GM19328 (cell line): ENCODE data around the gene MX2.
A peak's percentile ranks its signal among the peaks of the same experiment; 100 is the strongest.

Experiments
- ATAC-seq: cut with Tn5 transposase; IDR thresholded peaks from one replicate; pipeline ENCODE4 v1.9.1; 2021; ENCODE audit warnings: mild to moderate bottlenecking, moderate library complexity; ENCODE audit not compliant: unreplicated experiment

The MX2 gene

DNA sequence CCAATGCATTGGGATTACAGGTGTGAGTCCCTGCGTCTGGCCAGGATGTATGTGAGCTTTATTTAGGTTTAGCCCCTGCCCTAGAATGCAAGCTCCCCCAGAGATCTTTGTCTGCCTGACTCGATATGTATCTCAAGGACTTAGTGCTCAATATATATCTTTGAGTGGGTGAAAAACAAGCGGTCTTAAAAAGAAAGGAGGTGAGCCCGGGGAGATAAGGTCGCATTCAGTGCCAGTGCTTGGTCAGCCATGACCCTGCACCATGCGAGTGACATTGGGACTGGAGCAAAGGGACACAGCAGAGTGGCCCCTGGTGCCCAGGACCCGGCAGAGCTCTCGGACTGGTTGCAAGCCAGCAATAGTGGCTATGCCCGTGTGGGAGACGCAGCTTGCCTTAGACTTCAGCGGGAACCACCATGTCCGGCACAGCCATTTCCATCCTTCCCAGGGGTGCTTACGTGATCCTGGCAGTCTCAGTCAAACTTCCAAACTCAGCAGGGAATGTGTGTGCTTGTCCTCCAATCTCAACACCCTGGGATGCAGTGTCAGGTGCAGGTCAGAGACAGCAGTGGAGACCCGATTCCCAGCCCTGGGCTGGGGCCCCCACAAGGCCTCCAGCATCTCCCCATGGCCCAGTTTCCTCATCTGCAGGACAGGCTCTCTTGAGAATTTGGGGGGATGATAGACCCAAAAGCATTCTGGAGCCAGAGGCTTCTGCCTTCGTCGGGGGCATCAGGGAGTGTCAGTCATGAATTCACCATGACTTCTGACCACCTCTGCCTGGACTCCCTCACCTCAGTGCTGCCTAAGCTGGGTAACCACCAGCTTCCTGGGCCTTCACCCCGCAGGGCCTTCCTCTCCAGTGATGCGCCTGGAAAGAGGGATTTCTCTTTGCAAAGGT, 1.8 kb downstream of the MX2 start:
- no peak for ATAC-seq

DNA sequence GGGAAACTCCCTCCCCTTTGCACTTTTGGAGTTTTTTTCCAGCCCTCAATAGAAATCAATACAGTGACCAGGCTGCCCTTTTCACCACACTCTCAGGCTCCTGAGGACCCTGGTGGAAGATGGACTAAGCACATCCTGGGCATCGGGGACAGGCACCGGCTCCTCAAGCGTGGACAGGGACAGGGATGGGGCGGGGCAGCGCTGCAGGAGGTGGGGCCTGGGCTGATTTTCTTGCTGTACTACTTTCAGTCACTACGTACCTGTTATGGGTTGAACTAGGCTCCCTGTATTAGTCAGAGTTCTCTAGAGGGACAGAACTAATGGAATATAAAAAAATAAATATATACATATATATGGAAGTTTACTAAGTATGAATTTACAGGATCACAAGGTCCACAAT, 2.5 kb downstream of the MX2 start:
- ATAC-seq, result no peak

DNA sequence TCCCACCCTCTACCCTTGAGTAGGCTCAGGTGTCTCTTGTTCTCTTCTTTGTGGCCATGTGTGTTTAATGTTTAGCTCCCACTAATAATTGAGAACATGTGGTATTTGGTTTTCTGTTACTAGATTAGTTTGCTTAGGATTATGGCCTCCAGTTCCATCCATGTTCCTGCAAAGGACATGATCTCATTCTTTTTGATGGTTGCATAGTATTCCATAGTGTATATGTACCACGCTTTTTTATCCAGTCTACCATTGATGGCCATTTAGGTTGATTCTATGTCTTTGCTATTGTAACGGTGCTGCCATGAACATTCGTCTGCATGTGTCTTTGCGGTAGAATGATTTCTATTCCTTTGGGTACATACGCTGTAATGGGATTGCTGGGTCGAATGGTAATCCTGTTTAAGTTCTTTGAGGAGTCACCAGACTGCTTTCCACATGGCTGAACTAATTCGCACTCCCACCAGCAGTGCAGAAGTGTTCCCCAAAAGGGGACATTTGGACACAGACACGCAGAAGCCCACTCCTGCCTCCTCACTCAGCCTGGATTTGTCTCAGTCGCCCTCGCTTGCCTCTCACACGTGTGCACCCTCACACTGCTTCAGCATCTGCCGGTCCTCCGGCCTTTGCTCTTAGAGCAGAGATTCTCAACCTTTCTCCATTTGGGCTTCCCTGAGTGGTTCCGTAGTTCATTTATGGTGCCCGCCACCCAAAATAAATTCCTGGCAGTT, 3.7 kb downstream of the MX2 start:
- no peak for ATAC-seq

DNA sequence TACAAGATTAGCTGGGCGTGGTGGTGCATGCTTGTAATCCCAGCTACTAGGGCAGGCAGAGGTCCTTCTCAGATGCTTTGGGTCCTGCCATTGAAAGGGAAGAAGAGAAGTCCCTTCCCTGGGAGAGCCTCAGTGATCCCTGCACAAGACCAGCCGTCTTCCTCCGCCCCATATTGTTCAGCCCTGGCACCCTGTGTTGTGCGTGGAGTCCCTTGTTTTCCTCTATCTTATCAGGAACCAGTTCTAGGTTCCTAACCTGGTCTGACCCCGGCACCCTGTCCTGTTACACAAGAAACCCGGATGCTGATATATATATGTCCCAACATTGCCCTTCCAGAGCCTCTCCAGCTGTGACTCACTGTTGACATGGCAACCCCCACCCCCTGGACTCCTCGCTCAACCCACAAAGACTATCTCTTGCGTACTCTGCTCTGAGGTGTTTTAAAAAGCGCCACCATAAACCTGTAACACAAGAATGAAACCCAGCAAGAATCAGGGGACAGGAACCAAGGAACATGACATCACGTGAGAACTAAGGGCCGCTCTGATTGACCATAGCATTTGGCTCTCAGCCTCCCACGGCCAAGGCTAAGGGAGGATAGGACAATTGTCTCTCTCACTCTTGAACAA, 4.8 kb downstream of the MX2 start:
- ATAC-seq, result no peak

DNA sequence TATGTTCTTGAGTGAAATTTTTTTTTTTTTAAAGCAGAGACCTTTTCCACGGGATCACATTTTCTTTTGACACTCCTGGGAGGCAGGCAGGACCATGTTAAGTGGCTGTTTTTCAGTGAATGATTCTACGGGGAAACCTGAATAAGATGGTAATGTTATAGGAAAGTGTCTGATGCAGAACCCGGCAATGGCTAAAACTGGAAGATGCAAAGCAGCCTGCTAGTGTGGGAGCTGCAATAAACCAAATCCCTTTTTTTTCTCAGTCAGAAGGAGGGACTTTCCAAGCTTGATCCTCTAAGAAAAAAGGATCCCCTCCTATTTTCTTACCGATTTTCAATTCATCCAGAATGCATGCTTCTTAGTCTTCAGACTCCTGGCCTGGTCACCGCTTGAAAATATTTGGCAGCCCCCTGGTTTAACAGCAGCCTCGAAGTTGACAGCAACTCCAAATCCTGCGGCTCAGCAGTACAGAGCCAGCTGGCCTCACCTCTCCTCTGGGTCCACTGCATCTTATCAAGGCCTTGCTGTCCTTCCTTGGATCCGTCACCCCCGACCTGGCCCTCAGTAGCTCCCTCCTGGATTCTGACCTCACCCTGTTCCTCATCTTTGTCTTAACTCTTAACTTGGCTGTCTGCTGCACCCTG, 5.6 kb downstream of the MX2 start:
- peak; percentile 17 for ATAC-seq

DNA sequence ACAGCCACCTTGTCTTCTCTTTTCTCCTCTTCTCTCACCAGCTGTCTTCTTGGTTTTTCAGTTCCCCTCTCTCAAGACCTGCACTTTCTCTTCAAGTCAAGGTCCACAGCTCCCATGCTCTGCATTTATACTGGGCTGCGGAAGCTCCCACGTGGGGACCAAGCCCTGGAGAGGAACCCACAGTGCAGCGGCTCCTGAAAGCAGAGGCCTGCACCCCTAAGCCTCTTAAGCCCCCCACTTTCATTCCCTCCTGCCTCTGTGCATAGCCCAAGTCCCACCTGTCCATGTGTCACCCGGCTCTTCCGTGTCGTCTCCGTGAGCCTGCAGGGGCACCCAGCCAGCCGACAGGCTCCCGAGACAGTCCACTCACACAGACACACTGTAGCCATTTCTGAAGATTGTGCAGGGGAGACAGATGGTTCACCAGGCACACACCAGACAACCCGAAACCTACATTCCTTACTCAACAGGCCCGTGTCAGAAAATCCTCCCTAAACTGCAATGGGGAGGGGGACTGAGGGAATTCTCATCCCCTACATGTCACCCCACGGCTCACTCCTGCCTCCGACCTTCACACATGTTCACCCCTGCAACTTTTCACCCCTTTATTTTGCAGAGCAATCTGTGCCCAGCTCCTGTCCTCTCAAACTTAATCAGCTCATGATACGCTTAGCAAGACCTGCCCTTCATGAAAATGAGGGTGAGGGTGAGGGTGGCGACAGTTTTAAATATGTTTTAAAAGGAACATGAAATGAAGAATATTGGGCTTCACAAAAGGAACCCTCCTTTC, 6.3 kb downstream of the MX2 start:
- ATAC-seq, result peak; percentile 59

DNA sequence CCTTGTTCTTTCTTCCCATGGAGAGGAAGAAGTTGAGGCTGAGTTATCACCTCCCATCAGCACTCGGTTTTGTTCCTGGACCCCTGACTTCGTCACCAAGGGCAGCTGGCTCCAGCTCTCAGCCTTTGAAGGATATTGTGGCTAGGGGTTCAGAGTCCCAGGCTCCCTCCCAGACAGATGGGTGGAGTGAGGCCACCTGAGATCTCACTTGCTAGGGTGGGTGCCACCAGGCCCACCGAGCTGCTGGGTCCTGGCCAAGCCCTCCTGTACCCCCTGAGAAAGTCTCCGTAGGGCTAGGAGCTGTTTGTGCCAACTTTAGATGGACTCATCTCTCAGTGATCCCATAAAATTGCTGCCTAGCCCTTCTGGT, 6.9 kb downstream of the MX2 start:
- ATAC-seq, result no peak

DNA sequence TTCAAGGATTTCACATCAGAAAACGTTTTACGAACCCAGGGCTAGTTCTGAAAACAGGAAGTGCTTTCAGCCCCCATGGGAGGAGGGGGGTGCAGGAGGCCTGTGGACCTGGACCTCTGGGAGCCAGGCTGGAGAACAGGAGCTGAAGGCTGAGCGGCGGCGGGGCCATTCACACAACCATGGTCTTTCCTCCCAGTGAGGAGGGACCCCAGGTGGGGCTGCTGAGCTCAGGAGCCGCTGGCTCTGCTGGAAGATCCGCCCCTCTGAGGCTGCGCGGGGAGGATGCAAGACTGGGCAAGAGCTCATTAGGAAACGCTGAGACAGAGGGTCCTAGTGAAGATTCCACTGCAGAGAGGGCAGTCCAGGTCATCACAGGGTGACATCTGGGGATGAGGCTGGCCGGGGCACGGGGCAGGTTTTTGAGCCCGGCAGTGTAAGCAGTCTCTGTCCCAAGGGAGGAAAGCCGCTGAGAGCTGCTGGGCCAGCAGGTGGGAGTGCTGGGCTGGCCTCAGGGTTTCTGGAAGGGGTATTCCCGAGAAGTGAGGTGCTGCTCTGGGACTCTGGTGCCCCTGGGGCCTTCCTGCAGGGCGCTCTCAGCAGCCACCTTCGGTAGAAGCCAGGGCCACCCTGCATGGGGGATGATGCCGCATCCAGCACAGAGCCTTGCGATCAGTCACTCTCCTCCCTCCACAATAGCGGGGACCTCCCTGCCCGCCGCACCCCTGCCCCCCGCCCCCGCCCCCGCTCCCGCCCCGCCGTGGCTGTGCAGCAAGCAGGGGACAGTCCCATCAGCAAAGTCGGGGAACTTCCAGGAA, 7.5 kb downstream of the MX2 start:
- peak; percentile 33 for ATAC-seq

DNA sequence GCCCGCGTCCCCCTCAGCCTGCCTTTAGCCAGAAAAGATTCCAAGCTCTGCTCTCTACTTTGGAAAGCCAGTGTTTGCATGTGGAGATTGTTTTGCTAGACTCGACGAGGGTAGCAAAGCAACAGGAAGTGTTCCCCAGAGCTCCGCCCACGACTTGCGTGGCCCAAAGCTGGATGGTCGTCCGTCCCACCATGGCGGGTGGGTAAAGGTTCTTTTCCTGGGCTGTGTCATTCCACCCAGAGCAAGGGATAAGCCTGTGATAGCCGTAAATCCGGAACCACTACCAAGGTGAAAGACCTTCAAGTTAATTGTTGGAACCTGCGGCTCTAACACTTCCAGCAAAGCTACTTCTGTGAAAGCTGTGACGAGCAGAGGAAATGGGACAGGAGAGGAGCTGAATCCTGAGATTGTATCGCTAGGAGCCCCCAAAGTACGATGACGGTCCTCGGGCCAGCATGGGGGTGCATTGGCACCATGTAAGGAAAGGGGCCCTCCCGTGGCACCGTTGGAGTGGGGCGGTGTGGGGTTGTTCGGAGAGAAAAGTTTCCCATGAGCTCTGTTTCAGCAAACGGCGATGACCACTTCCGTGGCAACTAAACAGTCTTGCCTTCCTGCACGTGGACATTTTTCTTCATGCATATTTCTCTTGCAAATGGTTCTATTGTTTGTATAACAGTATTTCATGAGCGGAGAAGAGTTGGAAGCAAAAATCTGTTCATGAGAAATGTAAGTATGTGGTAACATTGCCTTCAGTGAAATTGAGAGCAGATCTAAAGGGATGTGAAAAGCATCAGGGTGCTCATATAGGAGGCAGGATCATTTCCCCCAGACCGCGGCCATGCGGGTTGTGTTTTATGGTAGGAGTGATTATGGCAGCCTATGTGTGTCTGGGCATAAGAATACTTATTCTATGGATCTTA, 8.4 kb downstream of the MX2 start:
- no peak for ATAC-seq

DNA sequence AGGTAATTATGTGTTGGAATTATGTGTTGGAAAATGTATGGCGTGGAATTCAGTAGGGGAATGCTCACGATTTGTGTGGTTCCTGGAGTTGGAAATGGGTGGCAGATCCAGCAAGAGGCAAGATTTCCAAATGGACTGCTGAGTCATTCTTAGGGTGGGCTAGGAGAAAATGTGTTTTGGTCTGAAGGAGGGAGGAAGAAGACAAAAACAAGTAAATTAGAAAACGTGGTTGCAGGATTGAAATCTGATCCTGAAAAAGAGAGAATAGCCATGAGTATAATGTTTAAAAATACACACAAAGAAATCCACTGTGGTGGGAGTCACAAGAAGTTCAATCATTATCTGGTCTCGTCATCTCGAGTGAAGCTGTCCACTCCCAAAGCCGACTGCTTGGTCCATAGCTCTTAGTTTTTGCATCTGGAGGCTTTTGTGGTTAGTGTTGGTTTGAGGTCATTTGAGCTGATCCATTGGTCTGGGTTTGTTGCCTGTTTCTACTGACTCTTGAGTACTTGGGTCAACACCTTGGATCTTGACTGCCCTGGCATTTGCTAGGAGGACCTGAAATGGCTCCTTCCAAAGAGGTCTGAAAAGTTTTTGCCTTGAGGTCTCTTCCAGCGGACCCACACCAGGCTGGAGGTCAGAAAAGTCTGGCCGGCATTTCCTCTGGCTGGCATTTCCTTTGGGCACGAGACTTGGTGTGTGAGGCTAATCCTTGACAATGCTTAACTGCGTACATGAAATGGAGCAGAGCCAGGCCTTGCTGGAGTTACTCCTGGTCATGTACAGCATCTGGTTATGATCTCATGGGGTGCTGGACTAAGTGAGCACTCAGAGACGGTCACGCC, 9.2 kb downstream of the MX2 start:
- no peak for ATAC-seq

DNA sequence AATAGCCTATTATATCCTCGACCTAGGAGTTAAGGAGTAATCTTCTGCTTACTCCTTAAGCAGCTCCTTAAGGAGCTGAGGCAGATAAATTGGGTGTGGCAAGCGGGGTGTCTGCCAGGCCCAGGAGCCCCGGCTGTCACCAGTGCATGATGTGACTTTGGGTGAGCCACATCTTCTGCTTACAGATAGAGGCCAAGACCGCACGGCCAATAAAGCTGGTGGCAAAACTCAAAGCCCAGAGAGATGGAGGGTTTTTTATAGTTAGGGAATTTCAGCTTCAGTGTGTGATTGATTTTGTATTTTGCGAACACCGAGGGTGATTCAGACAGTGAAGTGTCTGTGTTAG, 9.8 kb downstream of the MX2 start:
- no peak for ATAC-seq

DNA sequence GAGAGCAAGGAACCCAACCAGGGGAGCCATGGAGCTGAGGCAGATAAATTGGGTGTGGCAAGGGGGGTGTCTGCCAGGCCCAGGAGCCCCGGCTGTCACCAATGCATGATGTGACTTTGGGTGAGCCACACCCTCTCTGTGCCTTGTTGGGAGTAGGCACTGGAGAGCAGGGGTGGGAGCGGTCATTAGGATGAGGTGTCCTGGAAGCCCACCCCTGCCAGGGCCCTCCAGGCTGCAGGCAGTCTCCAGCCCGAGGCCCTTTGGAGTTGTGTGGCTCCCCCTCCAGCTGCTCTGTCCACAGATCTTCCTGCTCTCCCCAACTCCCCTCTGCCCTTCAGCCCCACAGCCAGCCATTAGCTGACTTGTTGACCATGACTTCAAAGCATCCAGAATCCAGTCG, 11.4 kb downstream of the MX2 start:
- ATAC-seq, result no peak

DNA sequence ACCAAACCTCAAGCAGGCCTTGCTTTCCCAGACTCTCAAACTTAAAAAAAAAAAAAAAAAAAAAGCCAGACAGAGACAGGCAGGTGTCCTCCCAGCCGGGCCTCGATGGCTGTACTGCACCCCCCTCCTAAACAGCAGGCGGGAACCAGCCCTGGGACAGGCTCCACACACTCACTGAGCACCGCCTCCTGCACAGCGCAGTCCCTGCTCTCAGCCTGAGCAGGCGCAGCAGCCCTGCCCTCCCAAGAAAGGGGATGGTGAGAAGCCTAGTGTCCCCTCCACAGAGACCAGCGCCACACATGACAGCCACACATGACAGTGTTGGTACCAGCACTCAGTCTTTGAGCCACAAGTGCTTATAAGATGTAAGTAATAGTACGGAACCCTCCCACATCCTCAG, 11.9 kb downstream of the MX2 start:
- no peak for ATAC-seq

DNA sequence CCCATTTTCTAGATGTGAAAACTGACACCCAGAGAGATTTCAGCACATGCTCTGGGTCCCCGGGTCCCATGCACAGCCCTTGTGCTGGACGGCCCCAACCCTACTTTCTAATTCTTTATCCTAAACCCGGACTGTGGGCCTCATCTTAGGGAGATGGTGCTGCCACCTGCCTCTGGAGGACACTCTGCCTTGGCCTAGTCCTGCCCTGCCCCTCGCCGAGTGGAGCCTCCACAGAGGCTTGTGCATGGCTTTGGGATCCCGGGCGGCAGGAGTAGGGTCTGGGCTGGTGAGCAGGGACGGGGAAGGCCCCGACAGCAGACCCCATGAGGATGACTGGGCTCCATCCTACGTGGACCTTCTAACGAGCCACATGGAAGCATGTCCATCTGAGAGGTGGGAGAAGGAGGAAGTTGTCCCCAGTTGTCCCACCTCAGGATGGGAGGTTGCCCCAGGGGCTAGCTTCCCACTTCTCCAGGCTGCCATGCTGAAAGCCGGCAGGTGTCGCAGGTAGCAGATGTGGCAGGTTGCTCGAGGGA, 12.4 kb downstream of the MX2 start:
- ATAC-seq, result no peak

DNA sequence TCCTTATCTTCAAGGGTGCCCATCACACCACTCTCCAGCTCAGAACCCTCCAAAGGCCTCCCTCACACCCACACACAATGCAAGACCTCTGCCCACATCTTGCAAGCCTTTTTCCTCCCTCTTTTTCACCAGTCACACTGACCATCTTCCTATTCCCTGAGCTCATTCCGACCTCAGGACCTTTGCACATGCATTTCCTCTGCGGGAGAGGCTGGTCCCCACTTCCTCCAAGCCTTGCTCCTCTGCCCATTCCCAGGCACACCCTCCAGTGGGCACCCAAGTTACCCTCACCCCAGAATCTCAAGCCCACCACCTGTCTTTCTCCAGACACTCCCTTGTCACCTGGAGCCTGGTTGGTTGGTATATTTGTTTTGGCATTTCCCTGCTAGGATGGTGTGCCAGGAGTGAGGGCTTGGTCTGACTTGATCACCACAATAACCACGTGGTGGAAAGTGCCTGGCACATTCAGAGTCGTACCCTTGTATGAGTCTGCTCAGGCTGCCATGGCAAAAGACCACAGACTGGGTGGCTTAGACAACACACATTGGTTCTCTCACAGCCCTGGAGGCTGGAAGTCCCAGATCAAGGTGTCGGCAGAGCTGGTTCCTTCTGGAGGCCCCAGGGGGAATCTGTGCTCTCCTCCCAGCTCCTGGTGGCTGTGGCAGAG, 13.2 kb downstream of the MX2 start:
- ATAC-seq, result no peak

DNA sequence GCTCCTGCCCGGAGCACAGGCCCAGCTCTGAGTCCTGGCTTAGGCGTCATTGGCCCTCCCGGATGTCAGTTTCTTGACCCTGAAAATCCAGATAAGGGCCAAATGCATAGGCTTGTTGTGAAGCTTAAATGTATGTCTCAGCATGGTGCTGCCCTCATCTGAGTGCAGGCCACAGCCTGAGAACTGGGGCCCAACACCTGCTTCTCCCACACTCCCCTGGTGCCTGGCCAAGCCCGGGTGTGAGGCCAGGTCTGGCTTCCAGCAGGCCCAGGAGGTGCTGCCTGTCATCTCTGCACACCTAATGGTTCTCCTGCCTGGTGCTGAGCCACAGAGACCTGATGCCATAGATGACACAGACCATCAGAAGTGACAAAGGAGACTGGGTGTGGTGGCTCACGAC, 14.0 kb downstream of the MX2 start:
- ATAC-seq, result no peak

DNA sequence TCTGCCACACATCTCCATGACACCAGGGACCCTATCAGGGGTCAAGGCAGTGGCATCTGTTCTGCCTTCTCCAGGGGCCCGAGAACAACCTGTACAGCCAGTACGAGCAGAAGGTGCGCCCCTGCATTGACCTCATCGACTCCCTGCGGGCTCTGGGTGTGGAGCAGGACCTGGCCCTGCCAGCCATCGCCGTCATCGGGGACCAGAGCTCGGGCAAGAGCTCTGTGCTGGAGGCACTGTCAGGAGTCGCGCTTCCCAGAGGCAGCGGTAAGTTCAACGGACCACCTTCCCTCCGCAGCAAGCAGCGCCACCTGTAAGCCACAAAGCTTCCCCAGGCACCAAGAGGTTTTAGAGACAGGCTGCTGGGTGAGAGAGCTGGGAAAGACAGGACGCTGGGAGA, 15.9 kb downstream of the MX2 start:
- ATAC-seq, result no peak
